T-helper 2 cell treated with Interferon-gamma antibody and Interleukin-4, amounts not matched to agents 5 μg/mL and 100 μg/mL, for 36 hours (primary cell): ENCODE data around the gene TRAP1.

ENCODE experiments used
- DNase-seq: peaks from one replicate; pipeline ENCODE4 v3.0.0; 2021; ENCODE audit warnings: low spot score
- H3K27ac Mint-ChIP-seq: one replicate; pipeline ENCODE4 v1.8.0; 2021; ENCODE audit warnings: mild to moderate bottlenecking, mixed read lengths
- H3K27me3 Mint-ChIP-seq: one replicate; pipeline ENCODE4 v1.8.0; 2021; ENCODE audit warnings: low read depth, mixed read lengths
- H3K36me3 Mint-ChIP-seq: one replicate; pipeline ENCODE4 v1.8.0; 2021; ENCODE audit warnings: low read depth, mixed read lengths
- H3K4me1 Mint-ChIP-seq: one replicate; pipeline ENCODE4 v1.8.0; 2021; ENCODE audit warnings: low read depth, mixed read lengths
- H3K4me3 Mint-ChIP-seq: one replicate; pipeline ENCODE4 v1.8.0; 2022; ENCODE audit warnings: mild to moderate bottlenecking, moderate library complexity, mixed read lengths
- H3K9me3 Mint-ChIP-seq: one replicate; pipeline ENCODE4 v1.8.0; 2021; ENCODE audit warnings: mixed read lengths

The TRAP1 gene

DNA sequence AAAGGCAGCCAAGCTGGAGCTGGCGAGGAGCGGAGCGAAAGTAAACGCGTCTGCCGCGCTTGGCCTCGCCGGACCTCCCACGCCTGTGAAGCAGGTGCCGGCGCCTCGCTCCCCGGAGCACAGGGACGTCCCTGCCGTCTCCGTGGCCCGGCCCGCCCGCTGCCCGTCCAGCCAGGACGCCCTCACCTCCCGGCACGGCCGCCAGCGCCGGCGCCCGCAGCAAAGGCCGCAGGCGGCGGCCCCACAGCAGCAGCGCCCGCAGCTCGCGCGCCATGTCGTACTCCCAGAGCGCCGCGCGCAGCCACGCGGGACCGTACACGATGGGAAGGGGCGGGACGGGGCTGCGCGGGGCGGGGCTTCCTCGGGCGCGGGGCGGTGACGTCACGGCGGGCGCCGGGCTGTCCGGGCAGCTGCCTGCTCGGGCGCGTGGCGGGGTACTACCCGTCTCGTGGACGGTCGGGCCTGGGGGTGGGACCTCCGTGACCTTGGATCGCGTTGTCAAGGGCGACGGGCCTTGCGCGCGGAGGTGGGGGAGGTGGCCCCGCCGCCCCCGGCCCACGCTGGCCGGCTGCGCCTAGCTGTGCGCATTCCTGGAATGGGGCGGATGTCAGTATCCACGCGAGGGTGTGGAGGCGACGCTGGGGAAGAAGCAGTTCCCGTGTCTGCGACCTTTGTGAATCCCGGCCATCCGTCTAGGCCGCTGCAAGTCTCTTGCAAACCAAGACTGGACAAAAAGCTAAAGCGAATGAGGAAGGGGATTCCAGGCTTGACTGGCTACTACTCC lies at the start of gene TRAP1:
Gene TRAP1 (minus strand): TSS at position 290 of the 784 bp plus-strand sequence. CDS start 16 bp downstream, at position 274.
- Mint-ChIP-seq H3K4me1 (peaks cover 21% of the 10 kb centered on the region), H3K36me3 (peaks cover 15% of the 10 kb centered on the region), H3K9me3 (no peaks in the 10 kb centered on the region), H3K4me3 (peak within 1 kb of the TSS; percentile 92), H3K27me3 (no peaks in the 10 kb centered on the region), H3K27ac (peak within 1 kb of the TSS; percentile 90)
- peak; percentile 86 for DNase-seq

DNA sequence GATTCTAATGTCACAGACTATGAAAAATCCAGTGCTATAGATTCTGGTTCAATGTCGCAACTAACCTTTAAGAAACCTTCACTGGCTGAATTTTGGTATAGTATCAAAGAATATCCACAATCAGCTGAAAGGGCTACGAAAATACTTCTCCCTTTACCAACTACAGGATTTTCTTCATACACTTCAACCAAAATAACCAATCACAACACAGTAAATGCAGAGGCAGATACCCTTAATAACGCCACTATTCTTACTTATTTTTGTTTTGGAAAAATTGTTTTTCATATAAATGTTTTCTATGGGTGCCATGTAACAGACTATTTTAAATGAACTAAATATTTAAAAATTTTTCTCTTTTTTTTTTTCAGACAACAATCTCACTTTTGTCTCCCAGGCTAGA lies 48.9 kb upstream of the TRAP1 start:
- Mint-ChIP-seq H3K36me3 (peaks cover 54% of the 10 kb centered on the region), H3K4me1 (no peaks in the 10 kb centered on the region), H3K9me3 (no peaks in the 10 kb centered on the region), H3K27me3 (no peaks in the 10 kb centered on the region), H3K4me3 (no peak overlapping the region), H3K27ac (no peak overlapping the region)
- DNase-seq = no peak

DNA sequence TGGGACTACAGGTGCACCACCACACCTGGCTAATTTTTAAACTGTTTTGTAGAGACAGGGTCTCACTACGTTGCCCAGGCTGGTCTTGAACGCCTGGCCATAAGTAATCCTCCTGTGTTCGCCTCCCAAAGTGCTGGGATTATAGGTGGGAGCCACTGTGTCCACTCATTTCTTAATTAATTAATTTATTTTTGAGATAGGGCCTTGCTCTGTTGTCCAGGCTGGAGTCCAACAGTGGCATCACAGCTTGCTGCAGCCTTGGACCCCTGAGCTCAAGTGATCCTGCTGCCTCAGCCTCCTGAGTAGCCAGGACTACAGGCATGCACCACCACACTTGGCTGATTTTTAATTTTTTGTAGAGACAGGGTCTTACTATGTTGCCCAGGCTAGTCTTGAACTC lies 47.1 kb upstream of the TRAP1 start:
- DNase-seq = no peak
- Mint-ChIP-seq H3K27ac (no peak overlapping the region), H3K4me1 (no peaks in the 10 kb centered on the region), H3K27me3 (no peaks in the 10 kb centered on the region), H3K9me3 (no peaks in the 10 kb centered on the region), H3K4me3 (no peak overlapping the region), H3K36me3 (peaks cover 40% of the 10 kb centered on the region)

DNA sequence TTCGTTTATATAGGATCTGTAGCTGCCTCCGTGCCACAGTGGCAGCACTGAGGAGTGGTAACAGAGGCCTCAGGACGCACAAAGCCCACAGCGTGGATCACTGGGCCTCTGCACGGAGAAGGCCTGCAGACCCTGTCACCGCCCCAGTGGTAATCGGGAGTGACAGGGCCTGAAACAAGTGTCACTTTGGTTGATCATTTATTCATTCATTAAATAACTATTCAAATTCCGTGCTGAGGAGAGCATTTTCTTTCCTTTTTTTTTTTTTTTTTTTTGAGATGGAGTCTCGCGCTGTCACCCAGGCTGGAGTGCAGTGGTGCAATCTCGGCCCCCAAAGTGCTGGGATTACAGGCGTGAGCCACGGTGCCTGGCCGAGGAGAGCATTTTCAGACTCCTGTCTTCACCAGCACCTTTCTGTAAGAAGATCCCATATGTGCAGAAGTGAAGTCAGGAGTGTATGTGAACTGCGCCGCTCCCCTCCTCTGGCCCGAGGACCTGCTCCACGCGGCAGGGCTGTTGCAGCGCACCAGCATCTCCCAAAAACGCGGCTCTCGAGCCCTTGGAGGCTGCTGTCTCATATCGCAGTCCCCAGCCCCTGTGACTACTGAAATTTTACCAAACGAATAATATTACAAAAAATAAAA lies 44.9 kb upstream of the TRAP1 start:
- Mint-ChIP-seq H3K27me3 (no peaks in the 10 kb centered on the region), H3K9me3 (no peaks in the 10 kb centered on the region), H3K27ac (no peak overlapping the region), H3K4me3 (no peak overlapping the region), H3K36me3 (peaks cover 37% of the 10 kb centered on the region), H3K4me1 (no peaks in the 10 kb centered on the region)
- DNase-seq = no peak

DNA sequence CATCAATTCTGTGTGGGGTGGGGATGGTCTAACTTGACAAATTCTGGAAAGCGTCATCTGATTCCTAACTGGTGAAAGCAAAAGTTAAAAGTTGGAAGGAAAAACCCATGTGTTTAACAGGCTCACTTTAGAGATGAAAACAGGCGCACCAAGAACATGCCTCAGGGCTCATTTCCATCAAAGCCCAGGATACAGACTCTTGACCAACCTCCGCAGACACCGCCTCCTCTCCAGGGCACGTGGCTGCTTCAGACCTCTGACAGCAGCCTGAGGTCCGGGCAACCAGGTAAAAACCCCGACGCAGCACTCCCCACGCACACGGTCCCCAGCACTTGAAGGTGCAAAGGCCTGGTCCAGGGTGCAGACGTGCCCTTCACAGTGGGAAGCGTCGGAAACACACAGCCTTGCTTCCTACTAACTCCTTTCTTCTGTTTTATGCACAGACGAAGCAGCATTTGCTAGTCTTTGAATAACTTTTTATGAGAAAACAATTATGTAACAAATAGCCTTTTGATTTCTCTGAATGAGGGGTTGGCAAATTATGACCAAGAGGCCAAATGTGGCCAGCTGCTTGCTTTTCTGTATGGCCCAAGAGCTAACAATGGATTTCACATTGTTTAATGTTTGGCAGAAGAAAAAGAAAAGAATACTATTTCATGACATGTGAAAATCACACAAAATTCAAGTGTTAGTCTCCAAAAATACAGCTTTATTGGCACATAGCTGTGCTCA lies 44.2 kb upstream of the TRAP1 start:
- H3K9me3 Mint-ChIP-seq = no peaks in the 10 kb centered on the region
- H3K27me3 Mint-ChIP-seq = no peaks in the 10 kb centered on the region
- peaks cover 32% of the 10 kb centered on the region for H3K36me3 Mint-ChIP-seq
- no peak overlapping the region for H3K27ac Mint-ChIP-seq
- no peak for DNase-seq
- H3K4me1 Mint-ChIP-seq = no peaks in the 10 kb centered on the region
- H3K4me3 Mint-ChIP-seq = no peak overlapping the region

DNA sequence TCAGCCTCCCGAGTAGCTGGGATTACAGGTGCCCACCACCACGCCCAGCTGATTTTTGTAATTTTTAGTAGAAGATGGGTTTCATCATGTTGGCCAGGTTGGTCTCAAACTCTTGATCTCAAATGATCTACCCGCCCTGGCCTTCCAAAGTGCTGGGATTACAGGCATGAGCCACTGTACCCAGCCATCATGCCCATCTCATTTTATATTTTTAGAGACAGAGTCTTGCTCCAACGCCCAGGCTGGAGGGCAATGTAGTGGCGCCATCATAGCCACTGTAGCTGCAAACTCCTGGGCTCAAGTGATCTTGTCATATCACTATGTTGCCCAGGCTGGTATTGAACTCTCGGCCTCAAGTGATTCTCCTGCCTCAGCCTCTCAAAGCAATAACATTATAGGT lies 43.2 kb upstream of the TRAP1 start:
- H3K9me3 Mint-ChIP-seq = no peaks in the 10 kb centered on the region
- peaks cover 30% of the 10 kb centered on the region for H3K36me3 Mint-ChIP-seq
- H3K4me3 Mint-ChIP-seq = no peak overlapping the region
- DNase-seq = no peak
- no peak overlapping the region for H3K27ac Mint-ChIP-seq
- H3K4me1 Mint-ChIP-seq = no peaks in the 10 kb centered on the region
- no peaks in the 10 kb centered on the region for H3K27me3 Mint-ChIP-seq

DNA sequence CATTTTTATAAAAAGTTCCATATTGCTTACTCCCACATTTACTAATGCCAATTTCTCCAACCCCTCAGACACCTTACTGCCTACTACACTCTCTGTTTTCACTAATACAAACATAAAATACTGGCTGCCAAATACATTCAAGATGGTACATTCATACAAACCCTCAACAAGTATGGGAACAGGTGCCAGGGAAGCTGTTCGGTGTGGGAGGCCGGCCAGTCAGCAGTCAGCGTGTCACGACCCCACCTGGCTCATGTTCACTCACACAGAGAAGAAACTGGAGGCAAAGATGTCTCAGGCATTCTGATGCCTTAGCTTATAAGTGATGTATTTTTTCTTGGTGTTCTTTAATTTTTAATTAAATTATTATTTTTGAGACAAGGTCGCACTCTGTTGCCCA lies 42.4 kb upstream of the TRAP1 start:
- H3K4me3 Mint-ChIP-seq = no peak overlapping the region
- peaks cover 29% of the 10 kb centered on the region for H3K36me3 Mint-ChIP-seq
- no peak overlapping the region for H3K27ac Mint-ChIP-seq

DNA sequence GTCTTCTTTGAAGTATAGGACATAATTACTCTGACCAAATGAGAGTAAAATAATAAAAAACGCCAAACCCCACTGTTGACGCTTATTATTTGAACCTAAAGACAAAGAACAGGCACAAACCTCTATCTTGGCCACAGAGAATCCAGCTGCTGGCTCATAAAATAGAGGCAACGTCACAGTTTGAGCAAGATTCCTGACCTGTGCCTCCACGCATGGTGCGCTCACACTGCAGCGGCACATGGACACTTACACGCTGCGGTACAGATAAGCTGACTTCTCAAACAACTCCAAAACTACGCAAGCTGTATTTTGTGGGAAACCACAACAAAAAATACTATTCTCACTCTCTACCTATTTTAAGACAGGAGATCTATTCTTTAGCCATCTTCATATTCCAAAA lies 38.8 kb upstream of the TRAP1 start:
- Mint-ChIP-seq H3K27me3 (no peaks in the 10 kb centered on the region), H3K4me1 (no peaks in the 10 kb centered on the region), H3K27ac (no peak overlapping the region), H3K9me3 (no peaks in the 10 kb centered on the region), H3K4me3 (no peak overlapping the region), H3K36me3 (peaks cover 28% of the 10 kb centered on the region)
- no peak for DNase-seq

More for the DNA sequence above, 42.4 kb upstream of the TRAP1 start:
- no peak for DNase-seq
- Mint-ChIP-seq H3K9me3 (no peaks in the 10 kb centered on the region), H3K27me3 (no peaks in the 10 kb centered on the region), H3K4me1 (no peaks in the 10 kb centered on the region)

DNA sequence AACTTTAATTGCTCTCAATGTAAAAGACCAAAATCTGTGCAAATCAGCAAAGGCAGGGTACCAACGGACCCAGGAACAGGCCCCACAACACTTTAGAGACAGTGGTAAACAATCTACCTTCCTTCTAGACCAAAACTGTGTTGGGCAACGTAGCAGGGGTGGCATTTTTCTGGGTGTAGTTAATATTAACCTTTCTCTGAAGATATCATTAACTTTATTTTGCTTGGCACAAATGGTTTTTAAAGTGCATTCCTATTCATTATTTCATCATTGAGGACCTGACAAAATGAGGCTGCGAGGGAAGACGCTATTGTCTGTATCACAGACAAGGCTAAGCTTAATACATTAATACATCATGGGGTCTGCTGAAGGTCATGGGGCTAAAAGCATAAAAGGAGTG lies 37.9 kb upstream of the TRAP1 start:
- H3K27me3 Mint-ChIP-seq = no peaks in the 10 kb centered on the region
- H3K27ac Mint-ChIP-seq = no peak overlapping the region
- H3K4me1 Mint-ChIP-seq = peaks cover under 1% of the 10 kb centered on the region
- H3K36me3 Mint-ChIP-seq = peaks cover 30% of the 10 kb centered on the region
- DNase-seq = no peak
- H3K9me3 Mint-ChIP-seq = no peaks in the 10 kb centered on the region
- no peak overlapping the region for H3K4me3 Mint-ChIP-seq

DNA sequence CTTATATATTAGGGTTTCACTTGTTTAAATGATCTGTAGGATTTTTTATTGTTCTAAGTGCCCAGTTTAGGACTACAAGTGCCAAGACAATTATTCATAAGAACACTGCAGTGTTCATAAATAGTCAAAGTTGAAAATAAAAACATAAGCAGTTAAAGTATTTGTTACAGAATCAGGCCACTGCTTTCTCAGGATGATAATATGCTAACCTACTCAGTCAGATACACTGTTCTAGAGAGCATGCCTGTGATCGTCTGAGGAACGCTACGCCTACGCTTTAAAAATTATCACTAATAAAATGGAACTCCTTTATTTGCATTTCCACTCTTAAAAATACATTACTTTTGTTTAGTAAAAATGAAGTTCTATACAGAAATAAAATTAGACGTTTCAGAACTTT lies 37.4 kb upstream of the TRAP1 start:
- no peaks in the 10 kb centered on the region for H3K9me3 Mint-ChIP-seq
- no peak overlapping the region for H3K27ac Mint-ChIP-seq
- no peak for DNase-seq
- H3K4me1 Mint-ChIP-seq = peaks cover 5% of the 10 kb centered on the region
- H3K4me3 Mint-ChIP-seq = no peak overlapping the region
- peaks cover 35% of the 10 kb centered on the region for H3K36me3 Mint-ChIP-seq
- H3K27me3 Mint-ChIP-seq = no peaks in the 10 kb centered on the region

DNA sequence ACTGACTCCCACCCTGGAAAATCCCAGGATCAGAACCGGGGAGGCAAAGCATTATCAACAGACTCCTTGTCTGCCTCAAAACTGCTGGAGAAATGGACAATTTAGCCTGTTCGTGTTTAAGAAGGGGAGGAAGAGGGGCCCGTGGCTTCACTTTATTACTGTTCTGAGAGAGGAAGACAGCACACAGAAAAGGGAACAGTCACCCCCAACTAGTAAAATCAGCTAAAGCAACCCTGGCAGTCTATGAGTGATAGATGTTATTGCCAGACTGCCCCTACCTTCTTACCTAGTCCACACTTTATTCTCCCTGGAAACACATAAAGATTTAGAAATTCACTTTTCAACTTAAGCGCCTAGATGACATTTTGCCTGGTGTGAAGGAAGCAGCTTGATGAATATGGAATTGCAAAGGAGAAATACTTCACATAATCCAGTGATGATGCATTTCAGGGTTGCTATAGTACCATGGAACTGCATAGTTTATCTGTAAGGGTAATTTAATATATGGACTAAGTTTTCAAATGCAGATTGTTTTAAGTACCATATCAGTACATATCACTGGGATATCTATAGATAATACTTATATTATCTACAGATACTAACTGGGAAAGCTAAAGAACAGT lies 36.9 kb upstream of the TRAP1 start:
- no peak for DNase-seq
- H3K27ac Mint-ChIP-seq = no peak overlapping the region
- no peak overlapping the region for H3K4me3 Mint-ChIP-seq
- H3K9me3 Mint-ChIP-seq = no peaks in the 10 kb centered on the region
- no peaks in the 10 kb centered on the region for H3K27me3 Mint-ChIP-seq
- H3K36me3 Mint-ChIP-seq = peaks cover 38% of the 10 kb centered on the region
- H3K4me1 Mint-ChIP-seq = peaks cover 7% of the 10 kb centered on the region

DNA sequence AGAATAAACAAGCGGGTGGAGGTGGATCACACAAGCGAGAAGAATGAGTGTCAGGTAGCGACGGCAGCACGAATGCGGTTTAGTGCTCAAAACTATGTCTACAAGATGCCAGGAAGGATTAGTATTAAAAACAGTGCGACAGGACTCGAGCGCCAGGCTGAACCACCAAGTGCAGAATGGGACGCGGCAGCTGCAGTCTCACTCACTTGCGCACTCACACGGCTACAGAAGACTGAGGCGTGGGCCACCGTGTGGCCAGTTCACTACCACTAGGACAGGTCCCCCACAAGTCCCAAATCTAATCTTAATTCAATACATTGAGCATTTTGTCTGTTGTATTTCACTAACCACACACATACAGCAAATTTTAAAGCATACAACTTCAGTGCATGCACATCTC lies 35.7 kb upstream of the TRAP1 start:
- peaks cover 39% of the 10 kb centered on the region for H3K36me3 Mint-ChIP-seq
- no peak for DNase-seq
- no peaks in the 10 kb centered on the region for H3K27me3 Mint-ChIP-seq
- no peak overlapping the region for H3K27ac Mint-ChIP-seq
- H3K9me3 Mint-ChIP-seq = no peaks in the 10 kb centered on the region
- H3K4me3 Mint-ChIP-seq = no peak overlapping the region
- H3K4me1 Mint-ChIP-seq = peaks cover 7% of the 10 kb centered on the region

DNA sequence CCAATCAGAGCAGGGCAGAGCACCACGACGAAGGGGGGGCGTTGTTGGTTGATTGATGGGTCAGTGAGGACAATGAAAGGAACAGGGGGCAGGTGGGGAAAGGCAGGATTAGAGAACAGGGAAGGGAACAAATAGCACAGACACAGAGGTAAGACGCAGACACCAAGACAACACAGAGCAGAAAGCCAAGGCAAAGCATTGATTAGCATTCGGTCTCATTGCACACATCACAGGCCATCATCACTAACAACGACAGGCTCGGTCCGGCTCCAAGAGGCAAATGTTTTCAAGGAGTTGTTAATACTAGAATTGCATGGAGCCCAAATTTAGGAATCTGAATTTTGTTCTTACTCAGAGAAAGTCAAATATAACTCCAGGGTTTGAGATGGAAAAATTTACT lies 34.6 kb upstream of the TRAP1 start:
- Mint-ChIP-seq H3K36me3 (peaks cover 40% of the 10 kb centered on the region), H3K27ac (no peak overlapping the region), H3K4me3 (no peak overlapping the region), H3K4me1 (peaks cover 7% of the 10 kb centered on the region), H3K27me3 (no peaks in the 10 kb centered on the region), H3K9me3 (no peaks in the 10 kb centered on the region)
- no peak for DNase-seq

DNA sequence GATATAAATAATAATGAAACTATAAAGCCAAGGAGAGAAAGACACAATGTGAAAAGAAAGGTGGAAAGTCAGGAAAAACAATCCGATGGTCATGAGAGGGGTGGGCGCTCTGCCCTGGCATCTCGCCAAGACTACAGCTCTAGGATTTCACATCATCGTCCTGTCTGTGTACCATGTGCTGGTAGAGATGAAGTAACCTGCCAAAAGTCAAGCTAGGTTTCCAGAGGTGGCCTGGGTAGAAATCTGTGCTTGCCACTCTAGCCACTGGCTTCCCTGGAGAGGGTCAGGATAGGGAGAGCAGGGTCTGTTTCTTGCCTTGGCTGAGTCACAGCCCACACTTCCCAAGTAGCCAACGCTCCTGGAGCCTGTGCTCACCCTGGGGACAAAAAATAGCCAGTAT lies 31.0 kb upstream of the TRAP1 start:
- no peaks in the 10 kb centered on the region for H3K9me3 Mint-ChIP-seq
- H3K4me1 Mint-ChIP-seq = peaks cover 7% of the 10 kb centered on the region
- H3K27me3 Mint-ChIP-seq = no peaks in the 10 kb centered on the region
- H3K4me3 Mint-ChIP-seq = no peak overlapping the region
- no peak overlapping the region for H3K27ac Mint-ChIP-seq
- peaks cover 52% of the 10 kb centered on the region for H3K36me3 Mint-ChIP-seq
- DNase-seq = no peak
